ENCODE measurements around the gene ZNF497.

DNA sequence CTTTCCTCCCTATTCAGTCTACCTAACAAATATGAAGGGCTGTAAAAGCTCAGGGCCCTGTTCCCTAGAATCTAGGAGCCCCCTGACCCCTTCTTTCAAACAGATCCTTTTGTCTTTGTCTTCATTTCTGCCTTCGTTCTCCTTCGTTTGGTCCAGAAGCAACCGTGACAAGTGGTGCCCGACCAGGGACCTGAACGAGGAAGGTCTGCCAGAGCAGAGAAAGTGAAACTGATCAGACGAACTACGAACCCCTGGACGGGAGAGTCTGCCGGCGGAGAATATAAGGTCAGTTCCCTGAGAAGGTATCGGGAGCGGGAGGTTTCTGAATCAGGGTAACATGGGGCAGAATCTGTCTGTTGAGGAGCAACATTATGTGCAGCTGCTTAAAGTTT lies 56.6 kb downstream of the ZNF497 start:
- TF ChIP-seq ZNF70 (CRISPR knock-in tag; IDR thresholded peaks at IDR 0.05) (no peak), ZNF565 (CRISPR knock-in tag; conservative IDR thresholded peaks at IDR 0.05; ENCODE audit: low read depth) (no peak), ESRRG (CRISPR knock-in tag; IDR thresholded peaks at IDR 0.05) (no peak), ISL1 (CRISPR knock-in tag; IDR thresholded peaks at IDR 0.05) (no peak)
- TF ChIP-seq, protein P1, sequence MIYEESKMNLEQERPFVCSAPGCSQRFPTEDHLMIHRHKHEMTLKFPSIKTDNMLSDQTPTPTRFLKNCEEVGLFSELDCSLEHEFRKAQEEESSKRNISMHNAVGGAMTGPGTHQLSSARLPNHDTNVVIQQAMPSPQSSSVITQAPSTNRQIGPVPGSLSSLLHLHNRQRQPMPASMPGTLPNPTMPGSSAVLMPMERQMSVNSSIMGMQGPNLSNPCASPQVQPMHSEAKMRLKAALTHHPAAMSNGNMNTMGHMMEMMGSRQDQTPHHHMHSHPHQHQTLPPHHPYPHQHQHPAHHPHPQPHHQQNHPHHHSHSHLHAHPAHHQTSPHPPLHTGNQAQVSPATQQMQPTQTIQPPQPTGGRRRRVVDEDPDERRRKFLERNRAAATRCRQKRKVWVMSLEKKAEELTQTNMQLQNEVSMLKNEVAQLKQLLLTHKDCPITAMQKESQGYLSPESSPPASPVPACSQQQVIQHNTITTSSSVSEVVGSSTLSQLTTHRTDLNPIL (CRISPR knock-in tag; IDR thresholded peaks at IDR 0.05; ENCODE audit: low read depth), result no peak

All from SK-N-SH treated with all-trans-retinoic acid at 6 μM for 48 hours (cell line).